ENCODE data around the gene GMPR2. TPM values are rescaled to one million over a fixed set of nuclear protein-coding genes. Genes with fewer than 3 reads are reported as not detected.
A peak's percentile ranks its signal among the peaks of the same experiment; 100 is the strongest.

GMPR2 gene
- total RNA-seq, 2 experiments from 2014 or later, result 45.6 to 49.3 TPM

- ATAC-seq, result peak; percentile 12
- H3K27ac Mint-ChIP-seq, result peak overlapping the region; percentile 95
- CTCF ChIA-PET, result interaction anchor here (1.2 to 27.8 kb wide), 12 partner anchors 13 to 190 kb away, joined by 3 to 873 read pairs (median 6); partner anchors contain the start of genes CHMP4A, CIDEB, DHRS1 and GMPR2
- no peaks in the 10 kb centered on the region for H3K27me3 Mint-ChIP-seq
- H3K9me3 Mint-ChIP-seq, result no peaks in the 10 kb centered on the region
- intact Hi-C loops (cut with micrococcal nuclease), result loop anchor here (2.0 to 10.0 kb wide), 2 partner anchors 24 to 188 kb away; partner anchors contain the start of gene RABGGTA
- peaks cover 37% of the 10 kb centered on the region for H3K4me1 Mint-ChIP-seq (ENCODE audit: low read depth)
- H3K4me3 Mint-ChIP-seq, result peak overlapping the region; percentile 59
- TF ChIP-seq, protein P1, sequence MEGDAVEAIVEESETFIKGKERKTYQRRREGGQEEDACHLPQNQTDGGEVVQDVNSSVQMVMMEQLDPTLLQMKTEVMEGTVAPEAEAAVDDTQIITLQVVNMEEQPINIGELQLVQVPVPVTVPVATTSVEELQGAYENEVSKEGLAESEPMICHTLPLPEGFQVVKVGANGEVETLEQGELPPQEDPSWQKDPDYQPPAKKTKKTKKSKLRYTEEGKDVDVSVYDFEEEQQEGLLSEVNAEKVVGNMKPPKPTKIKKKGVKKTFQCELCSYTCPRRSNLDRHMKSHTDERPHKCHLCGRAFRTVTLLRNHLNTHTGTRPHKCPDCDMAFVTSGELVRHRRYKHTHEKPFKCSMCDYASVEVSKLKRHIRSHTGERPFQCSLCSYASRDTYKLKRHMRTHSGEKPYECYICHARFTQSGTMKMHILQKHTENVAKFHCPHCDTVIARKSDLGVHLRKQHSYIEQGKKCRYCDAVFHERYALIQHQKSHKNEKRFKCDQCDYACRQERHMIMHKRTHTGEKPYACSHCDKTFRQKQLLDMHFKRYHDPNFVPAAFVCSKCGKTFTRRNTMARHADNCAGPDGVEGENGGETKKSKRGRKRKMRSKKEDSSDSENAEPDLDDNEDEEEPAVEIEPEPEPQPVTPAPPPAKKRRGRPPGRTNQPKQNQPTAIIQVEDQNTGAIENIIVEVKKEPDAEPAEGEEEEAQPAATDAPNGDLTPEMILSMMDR (IDR thresholded peaks at IDR 0.05), result no peak
- H3K36me3 Mint-ChIP-seq (ENCODE audit: low read depth), result no peaks in the 10 kb centered on the region
- DNase-seq, result peak; percentile 44
- POLR2A ChIA-PET, result interaction anchor here (0.7 to 2.3 kb wide), 18 partner anchors 10 to 183 kb away, joined by 3 to 15 read pairs (median 4); partner anchors contain the start of genes DHRS1, KHNYN, LTB4R and NOP9
These were observed 14.1 kb downstream of the GMPR2 start for GRCh38 chr14:24246765-24247212.

- Mint-ChIP-seq H3K9me3 (no peaks in the 10 kb centered on the region), H3K4me1 (ENCODE audit: low read depth) (peaks cover 37% of the 10 kb centered on the region), H3K4me3 (no peak overlapping the region), H3K27ac (peak overlapping the region; percentile 71), H3K36me3 (ENCODE audit: low read depth) (no peaks in the 10 kb centered on the region), H3K27me3 (no peaks in the 10 kb centered on the region)
- ChIA-PET CTCF (interaction anchor here (1.2 to 27.8 kb wide), 10 partner anchors 13 to 184 kb away, joined by 3 to 873 read pairs (median 8); partner anchors contain the start of genes CIDEB, DHRS1, GMPR2 and LTB4R), POLR2A (interaction anchor here (0.7 to 2.3 kb wide), 19 partner anchors 10 to 183 kb away, joined by 3 to 15 read pairs (median 3); partner anchors contain the start of genes DHRS1, IPO4, IRF9 and KHNYN)
- TF ChIP-seq, protein P1 (IDR thresholded peaks at IDR 0.05), result no peak
- intact Hi-C loops (cut with micrococcal nuclease), result loop anchor here (2.0 to 10.0 kb wide), 2 partner anchors 23 to 187 kb away; partner anchors contain the start of gene RABGGTA
- ATAC-seq, result no peak
- DNase-seq, result no peak
These were observed 14.7 kb downstream of the GMPR2 start for GRCh38 chr14:24247422-24247821.

DNA sequence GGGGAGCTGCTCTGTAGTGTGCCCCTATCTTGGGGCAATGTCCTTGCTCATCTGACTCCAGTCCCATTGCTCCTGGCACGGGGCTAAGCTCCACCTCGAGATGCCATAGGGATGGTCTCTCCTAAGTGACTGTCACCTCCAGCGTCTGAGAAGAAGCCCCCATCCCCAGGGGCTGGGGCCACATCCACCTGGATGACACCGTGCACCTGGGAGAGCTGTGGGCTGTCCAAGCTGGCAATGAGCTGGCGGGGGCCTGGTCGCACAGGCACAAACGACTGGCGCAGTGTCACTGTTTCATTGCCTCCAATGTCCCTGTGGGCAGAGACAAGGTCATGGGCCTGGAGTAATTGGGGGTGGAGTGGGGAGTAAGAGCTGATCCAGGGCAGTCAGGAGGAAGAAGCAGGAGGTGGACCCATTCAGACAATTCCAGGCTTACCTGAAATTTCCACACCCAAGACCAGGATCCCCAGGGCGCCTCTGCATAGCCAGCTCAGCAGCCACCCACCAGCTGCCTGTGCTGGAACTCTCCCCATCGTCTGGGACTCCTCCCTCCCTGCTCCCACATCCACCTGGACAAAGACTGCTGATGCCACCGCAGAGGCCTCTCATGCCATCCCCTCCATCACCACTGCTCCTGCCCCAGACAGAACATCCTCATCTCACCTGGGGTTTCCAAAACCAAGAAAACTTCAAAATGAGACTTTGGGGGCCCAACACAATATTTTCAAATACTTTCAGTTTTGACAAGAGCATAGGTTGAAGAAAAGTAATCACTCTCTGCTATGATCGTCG, 16.7 kb downstream of the GMPR2 start:
- Mint-ChIP-seq H3K36me3 (ENCODE audit: low read depth) (no peaks in the 10 kb centered on the region), H3K27me3 (no peaks in the 10 kb centered on the region), H3K4me1 (ENCODE audit: low read depth) (peaks cover 27% of the 10 kb centered on the region), H3K9me3 (no peaks in the 10 kb centered on the region), H3K27ac (no peak overlapping the region), H3K4me3 (no peak overlapping the region)
- intact Hi-C loops (cut with micrococcal nuclease), result loop anchor here (10.0 kb wide), 1 partner anchor 185 kb away; no protein-coding TSS in a partner anchor
- DNase-seq (no peak), ATAC-seq (no peak)
- TF ChIP-seq, protein P1 (IDR thresholded peaks at IDR 0.05), result no peak
- CTCF ChIA-PET, result interaction anchor here (1.1 to 27.8 kb wide), 3 partner anchors 21 to 188 kb away, joined by 3 to 873 read pairs (median 47); partner anchors contain the start of genes CIDEB, DHRS1, LTB4R and LTB4R2
- POLR2A ChIA-PET, result interaction anchor here (1.1 to 1.3 kb wide), 2 partner anchors 21 to 51 kb away, joined by 3 to 4 read pairs; no protein-coding TSS in a partner anchor

- intact Hi-C loops (cut with micrococcal nuclease), result no loop called here
- peak overlapping the region; percentile 9 for H3K27ac Mint-ChIP-seq
- no peaks in the 10 kb centered on the region for H3K9me3 Mint-ChIP-seq
- POLR2A ChIA-PET, result interaction anchor here (1.3 kb wide), 1 partner anchor 47 kb away, joined by 3 read pairs; no protein-coding TSS in a partner anchor
- H3K4me1 Mint-ChIP-seq (ENCODE audit: low read depth), result peaks cover 25% of the 10 kb centered on the region
- H3K27me3 Mint-ChIP-seq, result no peaks in the 10 kb centered on the region
- TF ChIP-seq, protein P1 (IDR thresholded peaks at IDR 0.05), result no peak
- DNase-seq (no peak), ATAC-seq (no peak)
- CTCF ChIA-PET, result interaction anchor here (1.2 to 27.8 kb wide), 6 partner anchors 8 to 187 kb away, joined by 3 to 873 read pairs (median 12); partner anchors contain the start of genes CIDEB, DHRS1, LTB4R and LTB4R2
- H3K4me3 Mint-ChIP-seq, result no peak overlapping the region
- no peaks in the 10 kb centered on the region for H3K36me3 Mint-ChIP-seq (ENCODE audit: low read depth)
These were observed 17.6 kb downstream of the GMPR2 start for GRCh38 chr14:24250354-24250753.
